ENCODE measurements around the gene MYO7B. TPM values are rescaled to one million over a fixed set of nuclear protein-coding genes. Genes with fewer than 3 reads are reported as not detected.

The MYO7B gene
- total and polyA plus RNA-seq, 12 donors: 0.13 to 1.5 (median 0.32) TPM; not detected in 1

DNA sequence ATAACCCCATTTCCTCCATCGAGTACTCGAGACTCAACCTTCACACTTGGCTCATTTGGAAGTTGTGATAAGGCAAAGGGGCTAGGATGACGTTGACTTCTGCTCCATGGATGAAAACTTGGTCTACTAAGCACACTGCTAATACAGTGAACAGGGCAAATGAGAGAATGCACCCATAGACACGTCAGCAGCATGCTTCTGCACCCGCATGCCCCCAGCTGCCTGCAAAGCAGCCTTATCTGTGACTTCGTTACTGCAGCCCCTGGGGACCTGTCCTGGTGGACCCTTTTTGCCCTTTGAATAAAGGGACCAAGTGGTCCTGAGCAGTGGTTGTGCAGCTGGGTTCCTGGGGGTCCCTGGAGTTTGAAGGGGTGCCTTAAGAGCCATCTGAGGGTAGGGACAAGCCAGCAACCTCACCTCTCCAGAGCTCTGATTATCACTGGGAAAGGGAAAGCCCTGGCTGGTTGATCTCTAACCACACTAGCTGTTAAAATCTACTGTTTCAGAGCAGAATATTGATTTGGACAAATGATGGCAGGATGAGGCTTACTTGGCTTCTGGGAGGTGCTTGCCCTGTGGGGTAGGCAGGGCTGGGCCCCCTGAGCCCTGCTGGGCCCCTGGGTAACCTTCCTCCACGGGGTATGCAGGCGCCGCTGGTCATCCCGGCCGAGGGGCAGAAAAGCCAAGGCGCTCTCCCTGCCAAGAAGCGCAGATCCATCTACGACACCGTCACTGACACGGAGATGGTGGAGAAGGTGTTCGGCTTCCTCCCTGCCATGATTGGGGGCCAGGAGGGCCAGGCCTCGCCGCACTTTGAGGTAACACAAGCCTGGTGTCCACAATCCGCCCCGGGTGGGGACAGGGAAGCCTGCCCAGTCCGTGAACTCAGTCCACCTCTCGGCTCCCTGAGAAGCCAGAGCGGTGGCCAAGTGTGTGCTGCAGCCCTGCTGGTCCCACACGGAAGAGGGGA, 72.9 kb downstream of the MYO7B start:
- Histone ChIP-seq H3K27me3 (no peaks in the 10 kb centered on the region), H3K9me3 (replicated peaks in 1 of 3) (peaks cover 0 to under 1% (median 0%) of the 10 kb centered on the region in 3 donors), H3K27ac (no peak overlapping the region), H3K36me3 (replicated peaks in 1 of 2) (no peaks in the 10 kb centered on the region), H3K4me1 (replicated peaks in 1 of 2) (no peaks in the 10 kb centered on the region), H3K4me3 (no peak overlapping the region)
- 77 to 88% (median 84%) methylated on average over 15 to 25 of the region's 25 CpGs for WGBS, 4 donors
- intact Hi-C loops (cut with DNase I): no loop called here
- TF ChIP-seq POLR2A (IDR thresholded peaks at IDR 0.05): no peak
- TF ChIP-seq, protein P1, sequence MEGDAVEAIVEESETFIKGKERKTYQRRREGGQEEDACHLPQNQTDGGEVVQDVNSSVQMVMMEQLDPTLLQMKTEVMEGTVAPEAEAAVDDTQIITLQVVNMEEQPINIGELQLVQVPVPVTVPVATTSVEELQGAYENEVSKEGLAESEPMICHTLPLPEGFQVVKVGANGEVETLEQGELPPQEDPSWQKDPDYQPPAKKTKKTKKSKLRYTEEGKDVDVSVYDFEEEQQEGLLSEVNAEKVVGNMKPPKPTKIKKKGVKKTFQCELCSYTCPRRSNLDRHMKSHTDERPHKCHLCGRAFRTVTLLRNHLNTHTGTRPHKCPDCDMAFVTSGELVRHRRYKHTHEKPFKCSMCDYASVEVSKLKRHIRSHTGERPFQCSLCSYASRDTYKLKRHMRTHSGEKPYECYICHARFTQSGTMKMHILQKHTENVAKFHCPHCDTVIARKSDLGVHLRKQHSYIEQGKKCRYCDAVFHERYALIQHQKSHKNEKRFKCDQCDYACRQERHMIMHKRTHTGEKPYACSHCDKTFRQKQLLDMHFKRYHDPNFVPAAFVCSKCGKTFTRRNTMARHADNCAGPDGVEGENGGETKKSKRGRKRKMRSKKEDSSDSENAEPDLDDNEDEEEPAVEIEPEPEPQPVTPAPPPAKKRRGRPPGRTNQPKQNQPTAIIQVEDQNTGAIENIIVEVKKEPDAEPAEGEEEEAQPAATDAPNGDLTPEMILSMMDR (IDR thresholded peaks at IDR 0.05): no peak
- DNase-seq: peak in 2 of 7 donors; percentile 11 to 31

DNA sequence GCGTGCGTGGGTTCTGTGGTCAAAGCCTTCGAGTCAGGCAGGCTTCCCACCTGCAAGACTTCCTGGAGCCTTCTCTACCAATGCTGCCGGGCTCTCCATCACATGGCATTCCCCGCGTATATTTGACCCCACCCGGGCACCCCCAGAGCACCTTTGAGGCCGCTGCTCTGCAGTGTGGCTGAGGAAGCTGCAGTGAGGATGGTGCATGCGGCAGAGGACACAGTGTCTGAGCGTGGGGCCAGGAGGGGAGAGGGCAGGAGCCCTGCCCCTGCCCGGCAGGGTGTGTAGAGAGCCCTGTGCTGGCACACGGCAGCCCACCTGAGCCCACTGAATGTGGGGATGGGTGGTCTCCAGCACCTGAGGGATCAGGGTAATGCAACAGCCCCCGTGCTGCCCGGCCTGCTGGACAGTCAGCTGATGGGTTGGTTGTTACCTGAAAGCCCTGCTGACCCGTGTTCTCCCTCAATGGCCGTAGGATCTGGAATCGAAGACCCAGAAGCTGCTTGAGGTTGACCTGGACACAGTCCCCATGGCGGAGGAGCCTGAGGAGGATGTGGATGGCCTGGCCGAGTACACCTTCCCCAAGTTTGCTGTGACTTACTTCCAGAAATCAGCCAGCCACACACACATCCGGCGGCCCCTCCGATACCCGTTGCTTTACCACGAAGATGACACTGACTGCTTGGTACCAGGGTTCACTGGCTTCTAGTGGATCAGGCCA, 73.7 kb downstream of the MYO7B start:
- WGBS, 4 donors: 80 to 88% (median 87%) methylated on average over 13 to 24 of the region's 24 CpGs
- intact Hi-C loops (cut with DNase I): no loop called here

DNA sequence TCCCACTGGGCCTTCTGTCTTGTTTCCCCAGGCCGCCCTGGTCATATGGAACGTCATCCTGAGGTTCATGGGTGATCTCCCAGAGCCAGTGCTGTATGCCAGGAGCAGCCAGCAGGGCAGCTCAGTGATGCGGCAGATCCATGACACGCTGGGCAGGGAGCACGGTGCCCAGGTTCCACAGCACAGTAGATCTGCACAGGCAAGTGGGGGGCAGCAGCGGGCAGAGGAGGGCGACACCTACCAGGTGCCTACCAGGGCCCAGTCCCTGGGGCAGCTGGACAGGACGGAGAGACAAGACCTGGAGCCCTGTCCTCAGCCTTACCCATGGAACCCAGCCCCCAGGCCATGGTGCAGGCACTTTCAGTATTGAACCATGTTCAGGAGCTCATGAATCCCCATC, 74.3 kb downstream of the MYO7B start:
- H3K27me3 ChIP-seq: no peaks in the 10 kb centered on the region
- 90 to 94% (median 91%) methylated on average over 8 of the region's 8 CpGs; no CpG with 5 or more reads in 1 of the 4 donors for WGBS, 4 donors
- no peaks in the 10 kb centered on the region for H3K4me1 ChIP-seq (replicated peaks in 1 of 2)
- H3K36me3 ChIP-seq (replicated peaks in 1 of 2): no peaks in the 10 kb centered on the region
- peaks cover 0 to 4% (median 0%) of the 10 kb centered on the region in 3 donors for H3K9me3 ChIP-seq (replicated peaks in 1 of 3)
- intact Hi-C loops (cut with DNase I): no loop called here
- peak in 2 of 7 donors; percentile 11 to 28 for DNase-seq
- H3K27ac ChIP-seq: no peak overlapping the region
- H3K4me3 ChIP-seq: no peak overlapping the region
- TF ChIP-seq POLR2A (IDR thresholded peaks at IDR 0.05): no peak

More for the DNA sequence above, 73.7 kb downstream of the MYO7B start:
- Histone ChIP-seq H3K27ac (no peak overlapping the region), H3K9me3 (replicated peaks in 1 of 3) (peaks cover 0 to 4% (median 0%) of the 10 kb centered on the region in 3 donors), H3K36me3 (replicated peaks in 1 of 2) (no peaks in the 10 kb centered on the region), H3K4me1 (replicated peaks in 1 of 2) (no peaks in the 10 kb centered on the region), H3K27me3 (no peaks in the 10 kb centered on the region), H3K4me3 (no peak overlapping the region)
- TF ChIP-seq, protein P1 (IDR thresholded peaks at IDR 0.05): no peak
- TF ChIP-seq POLR2A (IDR thresholded peaks at IDR 0.05): no peak
- DNase-seq: peak in 2 of 7 donors; percentile 9 to 13

DNA sequence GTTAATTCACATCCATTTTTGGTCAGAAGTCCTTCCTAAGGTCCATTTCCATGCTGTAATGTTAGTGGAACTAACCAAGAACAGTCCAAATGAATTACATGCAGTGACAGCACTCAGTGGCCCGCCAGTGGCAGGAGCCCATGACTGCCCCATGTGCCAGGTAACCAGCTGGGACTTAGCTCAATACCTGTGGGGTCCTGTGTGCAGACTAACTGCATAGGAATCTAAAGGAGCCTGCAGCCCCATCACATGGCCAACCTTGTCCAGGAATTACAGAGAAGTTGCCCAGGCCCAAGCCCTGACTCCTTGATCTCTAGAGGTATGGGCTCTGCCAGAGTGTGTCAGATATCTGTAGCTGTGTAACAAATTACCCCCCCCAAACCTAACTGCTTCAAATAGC, 75.1 kb downstream of the MYO7B start:
- WGBS, 4 donors: 75 to 96% (median 86%) methylated on average over 1 of the region's 1 CpG
- no peaks in the 10 kb centered on the region for H3K36me3 ChIP-seq (replicated peaks in 1 of 2)
- TF ChIP-seq POLR2A (IDR thresholded peaks at IDR 0.05): no peak
- TF ChIP-seq, protein P1 (IDR thresholded peaks at IDR 0.05): no peak
- DNase-seq: peak in 1 of 7 donors; percentile 6
- no peak overlapping the region for H3K4me3 ChIP-seq
- intact Hi-C loops (cut with DNase I): no loop called here
- H3K27me3 ChIP-seq: no peaks in the 10 kb centered on the region
- no peaks in the 10 kb centered on the region for H3K4me1 ChIP-seq (replicated peaks in 1 of 2)
- peaks cover 0 to 4% (median 0%) of the 10 kb centered on the region in 3 donors for H3K9me3 ChIP-seq (replicated peaks in 1 of 3)
- no peak overlapping the region for H3K27ac ChIP-seq
